ENCODE results near the gene TRAPPC11. TPM values are rescaled to one million over a fixed set of nuclear protein-coding genes. Genes with fewer than 3 reads are reported as not detected.

The TRAPPC11 gene
- polyA plus RNA-seq, 1 experiment, result 47.6 TPM

DNA sequence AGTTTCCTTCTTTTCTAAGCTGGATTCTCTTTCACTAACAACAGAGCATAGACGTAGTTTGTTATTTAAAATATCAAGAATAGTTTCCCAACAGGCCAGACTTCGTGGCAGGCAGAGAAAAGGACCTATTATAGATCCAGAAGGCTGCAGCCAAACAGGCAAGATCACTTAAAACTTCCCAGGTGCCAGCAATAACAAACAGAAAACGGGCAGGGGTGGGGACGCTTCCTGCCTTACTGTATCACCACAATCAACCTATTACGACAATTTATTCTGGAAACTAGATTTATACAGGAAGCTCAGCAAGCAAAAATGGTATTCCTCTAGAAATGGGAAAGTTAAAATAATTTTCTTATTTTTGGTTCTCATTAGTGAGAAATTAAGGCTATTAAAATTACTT is 22.2 kb upstream of the TRAPPC11 start:
- no peaks in the 10 kb centered on the region for H3K27me3 ChIP-seq (ENCODE audit: control insufficient read depth, insufficient read depth, low read length)
- no peaks in the 10 kb centered on the region for H3K9me3 ChIP-seq (ENCODE audit: control insufficient read depth, insufficient read depth, low read length)
- CTCF ChIA-PET, result no interaction called here
- H3K4me3 ChIP-seq (ENCODE audit: low read depth, low read length), result no peak overlapping the region
- no peak for DNase-seq (ENCODE audit: low read depth, low spot score)
- TF ChIP-seq, protein P1, sequence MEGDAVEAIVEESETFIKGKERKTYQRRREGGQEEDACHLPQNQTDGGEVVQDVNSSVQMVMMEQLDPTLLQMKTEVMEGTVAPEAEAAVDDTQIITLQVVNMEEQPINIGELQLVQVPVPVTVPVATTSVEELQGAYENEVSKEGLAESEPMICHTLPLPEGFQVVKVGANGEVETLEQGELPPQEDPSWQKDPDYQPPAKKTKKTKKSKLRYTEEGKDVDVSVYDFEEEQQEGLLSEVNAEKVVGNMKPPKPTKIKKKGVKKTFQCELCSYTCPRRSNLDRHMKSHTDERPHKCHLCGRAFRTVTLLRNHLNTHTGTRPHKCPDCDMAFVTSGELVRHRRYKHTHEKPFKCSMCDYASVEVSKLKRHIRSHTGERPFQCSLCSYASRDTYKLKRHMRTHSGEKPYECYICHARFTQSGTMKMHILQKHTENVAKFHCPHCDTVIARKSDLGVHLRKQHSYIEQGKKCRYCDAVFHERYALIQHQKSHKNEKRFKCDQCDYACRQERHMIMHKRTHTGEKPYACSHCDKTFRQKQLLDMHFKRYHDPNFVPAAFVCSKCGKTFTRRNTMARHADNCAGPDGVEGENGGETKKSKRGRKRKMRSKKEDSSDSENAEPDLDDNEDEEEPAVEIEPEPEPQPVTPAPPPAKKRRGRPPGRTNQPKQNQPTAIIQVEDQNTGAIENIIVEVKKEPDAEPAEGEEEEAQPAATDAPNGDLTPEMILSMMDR (IDR thresholded peaks at IDR 0.05; ENCODE audit: low read depth, low read length), result no peak
- POLR2A ChIA-PET, result interaction anchor here (0.7 kb wide), 1 partner anchor 23 kb away, joined by 3 read pairs; no protein-coding TSS in a partner anchor
- H3K27ac ChIP-seq (ENCODE audit: low read depth, low read length), result no peak overlapping the region

DNA sequence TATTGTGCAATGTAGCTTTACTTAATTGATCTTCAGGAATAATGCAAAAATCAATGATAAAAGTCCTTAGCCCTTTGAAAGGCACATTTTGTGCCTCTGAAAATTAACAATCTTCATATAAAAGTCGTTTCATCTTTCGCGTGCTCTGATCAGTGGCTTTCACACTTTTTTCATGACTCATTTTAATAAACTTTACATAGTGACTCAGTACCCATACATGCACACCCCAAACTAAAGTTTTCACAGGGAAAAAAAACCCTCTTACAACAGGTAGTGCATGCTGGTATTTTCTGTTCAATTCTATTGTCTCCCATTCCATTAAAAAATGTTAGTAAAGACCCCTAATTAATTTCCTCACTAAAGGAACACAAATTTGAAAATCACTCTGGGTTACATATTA is 21.6 kb upstream of the TRAPPC11 start:
- Histone ChIP-seq H3K4me3 (ENCODE audit: low read depth, low read length) (no peak overlapping the region), H3K27me3 (ENCODE audit: control insufficient read depth, insufficient read depth, low read length) (no peaks in the 10 kb centered on the region), H3K27ac (ENCODE audit: low read depth, low read length) (no peak overlapping the region), H3K9me3 (ENCODE audit: control insufficient read depth, insufficient read depth, low read length) (no peaks in the 10 kb centered on the region)
- ChIA-PET CTCF (no interaction called here), POLR2A (no interaction called here)
- TF ChIP-seq, protein P1 (IDR thresholded peaks at IDR 0.05; ENCODE audit: low read depth, low read length), result no peak
- DNase-seq (ENCODE audit: low read depth, low spot score), result no peak

DNA sequence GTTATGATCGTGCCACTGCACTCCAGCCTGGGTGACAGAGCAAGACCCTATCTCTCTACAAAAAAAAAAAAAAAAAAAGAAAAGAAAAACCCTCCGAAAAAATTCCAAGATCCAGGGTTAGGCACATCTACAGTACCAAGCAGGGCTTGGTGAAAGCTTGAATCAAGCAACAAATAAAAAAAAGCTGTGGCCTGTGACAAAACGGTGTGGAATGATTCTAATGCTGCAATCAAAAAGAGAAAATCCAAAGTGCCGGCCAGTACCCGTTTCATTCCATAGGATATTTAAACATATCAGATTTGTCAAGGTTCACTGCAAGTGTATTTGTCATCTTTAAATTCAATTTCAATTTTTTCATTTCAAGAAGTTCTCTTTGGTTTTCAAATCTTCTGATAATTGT is 20.7 kb upstream of the TRAPPC11 start:
- ChIA-PET CTCF (interaction anchor here (0.6 to 1.0 kb wide), 2 partner anchors 21 to 38 kb away, joined by 3 read pairs; no protein-coding TSS in a partner anchor), POLR2A (interaction anchor here (0.6 kb wide), 1 partner anchor 23 kb away, joined by 8 read pairs; no protein-coding TSS in a partner anchor)
- Histone ChIP-seq H3K27ac (ENCODE audit: low read depth, low read length) (no peak overlapping the region), H3K4me3 (ENCODE audit: low read depth, low read length) (no peak overlapping the region), H3K27me3 (ENCODE audit: control insufficient read depth, insufficient read depth, low read length) (no peaks in the 10 kb centered on the region), H3K9me3 (ENCODE audit: control insufficient read depth, insufficient read depth, low read length) (no peaks in the 10 kb centered on the region)
- TF ChIP-seq, protein P1 (IDR thresholded peaks at IDR 0.05; ENCODE audit: low read depth, low read length), result no peak
- DNase-seq (ENCODE audit: low read depth, low spot score), result no peak

DNA sequence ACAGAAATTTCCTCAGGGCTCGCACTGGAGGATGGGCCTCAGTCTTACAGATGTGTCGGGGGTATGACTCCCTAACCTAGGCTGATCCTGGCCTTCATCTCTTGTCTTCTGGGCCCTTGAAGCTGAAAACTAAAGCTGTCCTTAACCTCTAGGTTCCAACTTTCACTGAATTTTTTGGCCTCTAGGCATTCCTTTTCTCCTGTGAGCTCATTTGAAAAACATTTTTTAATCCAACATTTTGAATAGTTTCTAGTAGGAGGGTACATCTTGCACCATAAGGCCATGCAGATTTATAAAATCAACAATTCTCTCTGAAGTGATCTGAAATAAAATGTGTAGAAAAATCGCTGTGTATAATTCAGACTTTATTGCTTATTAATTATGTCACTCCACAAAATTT is 19.8 kb upstream of the TRAPPC11 start:
- no peak for DNase-seq (ENCODE audit: low read depth, low spot score)
- TF ChIP-seq, protein P1 (IDR thresholded peaks at IDR 0.05; ENCODE audit: low read depth, low read length), result no peak
- CTCF ChIA-PET, result interaction anchor here (1.0 kb wide), 1 partner anchor 39 kb away, joined by 3 read pairs; no protein-coding TSS in a partner anchor
- H3K27me3 ChIP-seq (ENCODE audit: control insufficient read depth, insufficient read depth, low read length), result no peaks in the 10 kb centered on the region
- POLR2A ChIA-PET, result no interaction called here
- H3K27ac ChIP-seq (ENCODE audit: low read depth, low read length), result no peak overlapping the region
- H3K9me3 ChIP-seq (ENCODE audit: control insufficient read depth, insufficient read depth, low read length), result no peaks in the 10 kb centered on the region
- H3K4me3 ChIP-seq (ENCODE audit: low read depth, low read length), result no peak overlapping the region

DNA sequence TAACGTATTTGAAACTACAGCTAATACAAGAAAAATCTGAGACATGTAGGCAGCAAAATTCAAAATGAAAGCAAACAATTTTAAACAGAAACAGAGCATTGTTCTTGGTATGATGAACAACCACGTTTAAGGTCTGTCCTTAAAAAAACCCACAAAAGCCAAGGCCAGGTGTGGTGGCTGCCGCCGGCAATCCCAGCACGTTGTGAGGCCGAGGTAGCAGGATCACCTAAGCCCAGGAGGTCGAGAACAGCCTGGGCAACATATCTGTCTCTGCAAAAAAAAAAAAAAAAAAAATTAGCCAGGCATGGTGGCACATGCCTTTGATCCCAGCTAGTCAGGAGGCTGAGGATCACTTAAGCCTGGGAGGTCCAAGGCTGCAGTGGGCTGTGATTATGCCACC is 13.8 kb upstream of the TRAPPC11 start:
- Histone ChIP-seq H3K27me3 (ENCODE audit: control insufficient read depth, insufficient read depth, low read length) (no peaks in the 10 kb centered on the region), H3K9me3 (ENCODE audit: control insufficient read depth, insufficient read depth, low read length) (no peaks in the 10 kb centered on the region), H3K27ac (ENCODE audit: low read depth, low read length) (no peak overlapping the region), H3K4me3 (ENCODE audit: low read depth, low read length) (no peak overlapping the region)
- TF ChIP-seq, protein P1 (IDR thresholded peaks at IDR 0.05; ENCODE audit: low read depth, low read length), result no peak
- DNase-seq (ENCODE audit: low read depth, low spot score), result no peak
- CTCF ChIA-PET, result no interaction called here
- POLR2A ChIA-PET, result no interaction called here

All from AG04450 (cell line).